GM21447 (cell line): Measurements from ENCODE around the gene PACRG.

Experiments
- ATAC-seq: cut with Tn5 transposase; IDR thresholded peaks from one replicate; pipeline ENCODE4 v1.9.1; 2021; ENCODE audit not compliant: unreplicated experiment

Gene PACRG

GRCh38 chr6:163165922-163166321 lies 438.1 kb downstream of the PACRG start:
- no peak for ATAC-seq

DNA sequence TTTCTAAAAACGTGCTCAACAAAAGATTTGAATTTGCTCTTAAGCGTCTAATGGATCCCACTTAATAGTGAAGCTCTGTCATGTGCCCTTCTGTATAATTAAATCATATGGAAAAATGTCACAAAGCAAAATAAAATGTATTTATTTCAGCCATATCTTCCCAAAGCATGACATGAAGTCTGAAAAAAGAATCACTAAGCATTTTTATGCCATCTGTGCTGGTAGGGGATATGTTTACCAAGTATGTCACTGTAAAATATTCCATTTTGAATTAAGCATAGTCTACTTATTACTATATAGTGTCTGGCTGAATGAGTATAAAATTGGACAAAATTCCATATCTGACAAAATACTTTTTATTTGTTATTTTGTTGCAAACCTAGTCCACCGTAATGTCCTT lies 438.7 kb downstream of the PACRG start:
- no peak for ATAC-seq

DNA sequence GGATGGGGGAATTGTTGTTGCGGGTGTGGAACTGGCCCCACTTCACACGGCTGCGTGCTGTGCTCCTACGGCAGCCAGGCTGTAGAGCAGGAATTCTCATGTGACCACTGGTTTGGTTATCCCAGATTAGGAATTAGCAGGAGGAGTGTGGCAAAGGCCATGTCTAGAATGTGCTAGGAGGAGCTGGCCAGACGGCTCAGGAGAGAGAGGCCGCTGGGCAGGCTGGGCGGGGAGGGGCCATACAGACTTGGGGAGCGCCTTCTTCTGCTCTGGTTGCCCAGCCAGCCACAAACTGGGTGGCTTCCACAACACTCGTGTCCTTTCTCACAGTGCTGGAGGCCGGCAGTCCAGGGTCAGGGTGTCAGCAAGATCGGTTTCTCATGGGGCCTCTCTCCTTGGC lies 441.7 kb downstream of the PACRG start:
- no peak for ATAC-seq

- peak; percentile 91 for ATAC-seq
Observed at GRCh38 chr6:163170294-163170883, 442.6 kb downstream of the PACRG start.

DNA sequence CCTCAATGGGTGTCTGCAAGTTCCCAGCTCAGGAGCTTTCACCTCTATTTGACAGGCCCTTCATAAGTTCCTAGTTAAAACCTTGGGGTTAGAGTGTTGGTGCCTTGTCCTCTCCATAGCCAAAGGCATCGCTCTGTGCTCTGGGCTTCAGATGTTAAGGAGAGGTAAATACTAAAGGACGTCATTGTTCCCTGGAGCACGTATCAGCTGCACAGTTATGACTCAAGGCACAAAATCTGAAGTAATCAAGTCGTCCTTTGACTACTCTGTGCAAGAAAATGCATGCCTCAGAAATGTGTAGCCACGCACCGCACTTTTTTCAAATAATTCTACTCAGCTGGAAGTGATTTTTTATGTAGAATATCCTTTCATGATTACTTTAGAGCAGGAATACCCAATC lies 446.0 kb downstream of the PACRG start:
- ATAC-seq, result no peak

DNA sequence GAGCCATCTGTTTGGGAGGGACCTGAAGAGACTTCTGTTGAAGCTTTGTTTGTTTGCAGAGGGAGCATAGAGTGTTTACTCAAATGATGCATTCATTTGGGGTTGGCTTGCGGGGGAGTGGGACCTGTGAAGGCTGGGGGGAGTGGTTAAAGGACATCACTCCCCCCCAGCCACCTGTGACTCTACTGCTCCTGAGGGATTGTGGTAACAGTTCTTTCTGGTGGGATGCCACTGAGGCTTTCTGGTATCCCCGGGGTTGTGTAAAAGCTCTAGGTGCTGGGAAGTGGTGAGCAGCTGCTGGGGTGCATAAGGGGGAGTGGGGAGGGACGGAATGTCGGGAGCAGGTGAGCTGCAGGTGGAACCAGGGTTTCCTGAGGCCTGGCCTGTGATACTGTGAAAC lies 447.5 kb downstream of the PACRG start:
- ATAC-seq, result no peak

DNA sequence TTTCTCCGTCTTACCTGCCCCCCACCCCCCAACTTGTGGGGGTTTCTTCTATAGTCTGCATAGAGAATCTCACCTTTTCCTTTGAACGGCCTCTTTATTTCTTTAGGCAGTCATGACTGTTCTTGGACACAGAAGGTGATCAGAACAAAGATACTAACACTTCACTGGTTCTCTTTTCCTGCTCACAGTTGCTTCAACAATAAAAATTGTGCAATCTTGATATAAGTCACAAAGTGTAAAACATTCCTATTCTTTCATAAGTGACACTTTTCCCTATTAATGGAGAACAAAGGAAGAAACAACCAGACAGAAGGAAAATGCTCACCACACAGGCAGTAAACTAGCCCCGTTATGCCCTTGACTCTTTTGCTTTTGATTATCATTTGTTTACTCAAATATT lies 448.3 kb downstream of the PACRG start:
- ATAC-seq, result no peak

DNA sequence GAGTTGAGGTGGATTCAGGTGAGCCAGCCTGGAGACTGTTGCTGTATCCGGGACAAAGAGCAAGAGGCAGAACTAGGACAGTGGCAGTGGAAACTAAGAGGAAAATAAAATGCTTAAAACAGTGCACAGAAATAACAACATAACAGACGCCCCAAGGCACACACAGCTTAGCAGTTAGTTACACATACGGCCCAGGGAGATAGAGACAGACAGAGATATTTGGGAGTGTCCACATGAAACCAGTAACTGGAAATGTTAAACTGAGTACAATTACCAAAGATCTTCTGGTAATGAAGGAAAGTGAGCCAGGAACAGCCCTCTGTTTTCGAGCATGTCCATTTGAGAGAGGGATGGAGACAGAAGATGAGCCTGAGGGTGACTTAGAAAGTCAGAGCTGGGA lies 449.2 kb downstream of the PACRG start:
- ATAC-seq, result no peak

DNA sequence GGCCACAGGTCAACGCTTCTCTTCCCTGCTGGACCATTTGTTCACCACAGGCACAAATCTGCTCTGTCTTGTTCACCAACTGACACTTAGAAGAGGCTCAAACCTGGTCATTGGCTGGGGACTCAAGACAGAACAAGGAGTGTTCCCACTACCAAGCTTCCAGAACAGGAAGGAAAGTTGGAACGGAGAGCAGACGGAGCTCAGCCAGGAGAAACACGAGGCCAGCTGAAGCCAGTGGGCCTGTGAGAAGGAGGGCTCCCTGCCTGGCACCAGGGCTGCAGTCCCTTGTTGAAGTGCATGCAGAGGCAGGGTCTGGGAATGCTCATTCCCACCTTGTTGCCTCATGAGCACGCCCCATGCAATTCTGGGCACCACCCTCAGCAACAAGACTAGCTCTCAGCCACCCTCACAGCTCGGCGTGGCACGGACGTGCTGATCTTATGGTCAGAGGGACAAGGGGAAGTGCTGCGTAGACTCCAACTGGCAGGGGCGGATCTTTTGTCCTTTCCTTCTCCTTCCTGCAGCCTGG lies 450.2 kb downstream of the PACRG start:
- ATAC-seq, result no peak

DNA sequence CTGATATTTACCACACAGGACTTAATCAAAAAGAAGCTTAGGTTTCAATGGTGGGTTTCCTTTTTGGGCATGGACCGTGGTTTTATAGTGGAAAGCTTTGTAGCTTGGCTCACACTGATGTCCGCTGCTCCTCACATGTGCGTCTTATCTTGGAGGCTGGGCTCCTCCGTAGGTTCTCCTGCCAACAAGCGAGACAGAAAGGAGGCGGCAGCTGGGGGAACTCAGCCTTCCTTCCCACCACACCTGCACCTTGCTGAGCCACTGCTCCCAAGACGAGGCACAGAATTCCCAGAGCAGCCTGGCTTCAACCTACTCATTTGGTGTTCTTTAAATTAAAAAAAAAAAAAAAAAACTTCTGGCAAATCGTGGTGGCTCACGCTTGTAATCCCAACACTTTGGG lies 451.3 kb downstream of the PACRG start:
- no peak for ATAC-seq

- ATAC-seq, result no peak
Observed at GRCh38 chr6:163179721-163180120, 451.9 kb downstream of the PACRG start.

DNA sequence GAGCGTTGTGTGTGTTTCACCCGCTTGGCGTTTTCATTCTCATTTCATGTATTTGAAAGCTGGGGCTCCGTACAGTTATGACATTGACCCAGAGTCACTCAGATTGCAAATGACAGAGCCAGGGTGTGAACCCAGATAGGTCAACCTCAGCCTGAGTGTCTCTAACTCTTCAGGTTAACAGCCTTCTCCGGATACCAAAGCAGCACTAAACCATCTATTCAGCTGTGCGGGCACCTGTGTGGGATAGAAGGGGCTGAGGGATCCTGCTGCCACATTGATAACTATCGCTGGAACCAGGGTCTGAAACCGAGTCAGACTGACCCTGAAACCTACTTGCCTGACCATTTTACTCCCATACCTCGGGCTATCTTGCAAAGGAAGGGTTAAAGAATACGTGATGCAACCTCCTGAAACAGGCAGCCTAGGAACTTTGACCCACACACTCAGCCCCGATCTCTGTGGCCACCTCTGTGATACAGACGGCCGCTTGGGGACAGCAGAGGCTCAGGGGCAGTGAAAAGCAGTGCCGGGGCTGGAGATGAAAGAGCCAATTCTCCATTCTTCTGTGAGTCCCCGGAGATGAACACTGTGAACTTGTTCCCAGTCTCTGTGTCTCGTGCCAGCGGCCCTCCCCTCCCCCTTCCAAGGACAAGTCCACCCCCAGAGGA lies 453.2 kb downstream of the PACRG start:
- no peak for ATAC-seq

DNA sequence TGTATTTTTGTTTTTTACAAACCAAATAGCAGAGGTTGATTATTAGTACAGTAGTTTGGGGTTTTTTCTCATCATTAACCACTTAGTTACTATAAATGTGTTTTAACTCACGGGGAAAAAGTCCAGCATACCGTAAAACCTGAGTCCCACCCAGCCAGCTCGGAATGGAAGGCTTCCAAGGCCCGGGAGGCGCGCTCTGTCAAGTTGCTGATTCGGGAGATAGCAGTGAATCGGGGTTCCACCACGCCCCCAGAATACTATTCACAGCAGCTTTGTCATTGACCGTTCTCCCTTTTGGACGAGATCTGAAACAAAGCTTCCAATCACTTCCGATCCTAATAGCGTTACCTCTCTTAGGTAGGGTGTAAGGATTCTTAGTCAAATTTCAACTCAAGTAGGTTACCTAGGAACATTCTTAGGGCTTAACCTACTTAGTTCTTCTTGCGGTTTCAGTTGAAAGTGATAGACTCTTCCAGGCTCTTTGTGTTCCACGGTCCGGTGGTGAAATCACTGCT lies 453.9 kb downstream of the PACRG start:
- ATAC-seq, result no peak

DNA sequence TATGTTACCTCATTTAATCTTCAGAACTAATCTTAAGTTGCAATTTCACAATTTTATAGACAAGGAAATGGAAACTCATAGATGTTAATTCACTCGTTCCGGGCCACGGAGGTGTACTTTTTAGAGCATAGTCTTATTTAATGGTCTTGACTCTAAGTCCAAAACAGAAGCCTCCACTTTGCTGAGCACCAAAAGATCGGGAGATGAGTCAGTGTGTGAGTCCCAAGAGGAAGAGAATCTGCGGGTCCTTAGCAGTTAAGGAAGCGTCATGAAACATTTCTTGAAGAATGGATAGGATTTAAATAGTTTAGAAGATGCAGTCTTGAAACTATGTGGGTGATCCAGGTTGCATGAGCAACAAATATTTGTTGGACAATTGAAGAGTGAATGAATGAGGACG lies 454.9 kb downstream of the PACRG start:
- no peak for ATAC-seq

GRCh38 chr6:163183806-163184205 lies 456.0 kb downstream of the PACRG start:
- ATAC-seq, result no peak

DNA sequence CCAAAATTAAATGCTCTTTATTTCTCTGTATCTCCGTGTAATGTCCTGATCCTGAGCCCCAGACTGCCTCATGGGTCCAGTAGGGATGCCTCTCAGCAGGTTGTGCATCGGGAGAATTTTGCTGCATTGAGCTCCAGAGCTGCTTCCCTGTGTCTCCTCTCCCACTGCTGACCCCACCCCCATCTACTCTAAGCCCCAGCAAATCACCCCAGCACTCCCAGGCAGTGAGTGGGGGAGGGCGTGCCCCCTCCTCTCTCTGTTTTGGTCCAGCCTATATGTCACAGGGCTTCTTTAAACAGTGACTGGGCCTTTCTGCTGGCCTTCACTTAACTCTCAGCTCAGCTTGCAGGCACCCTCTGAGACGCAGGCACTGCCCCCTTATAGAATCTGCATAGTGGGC lies 458.0 kb downstream of the PACRG start:
- ATAC-seq, result no peak

- ATAC-seq, result no peak
Observed at GRCh38 chr6:163186527-163186926, 458.8 kb downstream of the PACRG start.

DNA sequence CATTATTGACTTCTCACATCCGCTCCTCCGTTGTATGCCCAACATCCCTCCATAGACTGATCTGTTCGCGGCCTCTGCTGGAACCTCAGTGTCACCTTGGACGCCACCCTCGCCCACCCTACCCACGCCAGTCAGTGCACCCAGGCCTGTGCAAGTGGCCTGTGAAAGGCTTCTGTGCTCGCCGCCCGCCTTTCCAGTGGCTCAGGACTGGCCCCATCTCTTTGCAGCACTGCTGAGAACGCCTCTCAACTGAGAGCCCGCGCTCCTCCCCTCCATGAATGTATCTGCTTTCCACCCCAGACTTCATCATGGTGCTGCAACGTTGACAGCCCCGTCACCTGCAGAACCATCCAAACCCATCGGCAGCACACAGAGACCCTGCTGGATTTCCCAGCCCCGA lies 459.4 kb downstream of the PACRG start:
- ATAC-seq, result no peak

- no peak for ATAC-seq
Observed at GRCh38 chr6:163187606-163188005, 459.8 kb downstream of the PACRG start.

- no peak for ATAC-seq
Observed at GRCh38 chr6:163188746-163189145, 461.0 kb downstream of the PACRG start.

- no peak for ATAC-seq
Observed at GRCh38 chr6:163189609-163190008, 461.8 kb downstream of the PACRG start.

DNA sequence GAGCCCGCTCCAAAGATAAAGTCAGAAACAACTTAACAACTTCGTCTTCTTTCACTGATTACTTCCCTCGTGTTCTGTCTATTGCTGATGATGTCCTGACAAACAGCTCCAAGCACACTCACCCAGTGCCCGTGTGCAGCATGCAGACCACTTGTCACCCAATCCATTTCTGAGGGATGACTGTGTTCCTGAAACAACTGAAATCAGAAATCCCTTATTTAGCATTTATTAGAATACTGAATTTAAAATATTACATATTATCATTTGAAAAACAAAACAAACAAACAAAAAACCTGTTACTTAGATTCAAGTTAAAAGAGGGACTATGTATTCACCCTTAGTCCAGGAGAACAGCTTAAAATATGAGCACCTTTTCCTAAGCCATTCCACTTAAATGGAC lies 463.0 kb downstream of the PACRG start:
- ATAC-seq, result no peak
